Psoas muscle (tissue), 8 donors: ENCODE results near the gene CSPG4. TPM values are rescaled to one million over a fixed set of nuclear protein-coding genes. Genes with fewer than 3 reads are reported as not detected.
"Not testable (repeated sequence)": the region's sequence is repeated elsewhere in the genome, so short reads cannot be mapped to it uniquely, and the experiment has no call there.

ENCODE experiments used
- ATAC-seq, 4 donors: fragments of 200-7000 bp; cut with Tn5 transposase; one replicate each; pipeline ENCODE4 v1.9.1; 2020; ENCODE audit warnings: moderate library complexity in 3 of 4, mild to moderate bottlenecking in 2 of 4
- DNase-seq, 2 donors: peaks; one replicate each; pipeline ENCODE4 v3.0.0-alpha.2; 2020
- H3K27ac ChIP-seq: fragments of 200-600 bp; one replicate; pipeline ENCODE4 v1.8.0; 2022
- H3K27me3 ChIP-seq, 3 donors: fragments of 200-600 bp in 1 of 3; one replicate each; pipeline versions ENCODE4 v1.6.1 to v1.8.0; 2013 to 2022; ENCODE audit warnings: low read length in 2 of 3, mild to moderate bottlenecking in 2 of 3, moderate library complexity in 1 of 3; ENCODE audit not compliant: insufficient read depth in 3 of 3
- H3K36me3 ChIP-seq, 2 donors: fragments of 200-600 bp in 1 of 2; one replicate each; pipeline versions ENCODE4 v1.6.1 to v1.8.0; 2013 to 2022; ENCODE audit warnings: low read depth in 1 of 2, mild to moderate bottlenecking in 1 of 2, moderate library complexity in 1 of 2; ENCODE audit not compliant: insufficient read depth in 1 of 2
- H3K4me1 ChIP-seq: fragments of 200-600 bp; one replicate; pipeline ENCODE4 v1.8.0; 2022
- H3K4me3 ChIP-seq: fragments of 200-600 bp; one replicate; pipeline ENCODE4 v1.8.0; 2022; ENCODE audit warnings: mild to moderate bottlenecking
- H3K9me3 ChIP-seq: fragments of 200-600 bp; one replicate; pipeline ENCODE4 v1.8.0; 2022
- CTCF ChIP-seq: fragments of 200-600 bp; IDR thresholded peaks from one replicate; pipeline ENCODE4 v1.8.0; 2022; ENCODE audit warnings: antibody characterized with exemption
- WGBS, 3 donors: extraction: QIAGEN DNeasy Blood & Tissue Kit; methylation state at CpG; one replicate each; pipeline versions ENCODE4 v1.1.6 to v1.1.7; 2013; 5-methylcytosine and 5-hydroxymethylcytosine counted together
- intact Hi-C, 2 donors: fragments of 100-400 bp; cut with DNase I; formaldehyde crosslinking; loops; one replicate each; pipeline versions ENCODE4 v1.11.0 to v1.14.2; 2022
- polyA plus RNA-seq, 3 donors: library from polyadenylated mRNA; stranded (reverse); fragments of 200-250 nt; gene quantifications; one replicate each; pipeline ENCODE4 v1.2.3, GENCODE V29; 2013
- total RNA-seq, 4 donors: library from RNA; stranded (reverse); fragmentation: NEBNext Ultra II Directional in 2 of 4; extraction: Animal tissue kit (Norgen Biotek cat#: 25700) in 2 of 4; gene quantifications; one replicate each; pipeline versions ENCODE4 v1.2.1 to v1.2.4, GENCODE V29; 2021 to 2023
- donor health status: healthy with polysubstance abuse.
- donor health status: DM: no; HTN: no; CAD: no; lungs with moderate emphysema.
- donor health status: Bipolar disorder and iron deficiency.
- donor health status: healthy.
- donor health status: DM: yes; HTN: yes; CAD: no.
- donor health status: DM: no; HTN: no; CAD: no.
- donor health status: DM: no; HTN: no; CAD: no.
- donor health status: DM: yes; HTN: yes; CAD: no.

The CSPG4 gene
- total and polyA plus RNA-seq, 7 donors: 8.1 to 49.5 (median 15.9) TPM

DNA sequence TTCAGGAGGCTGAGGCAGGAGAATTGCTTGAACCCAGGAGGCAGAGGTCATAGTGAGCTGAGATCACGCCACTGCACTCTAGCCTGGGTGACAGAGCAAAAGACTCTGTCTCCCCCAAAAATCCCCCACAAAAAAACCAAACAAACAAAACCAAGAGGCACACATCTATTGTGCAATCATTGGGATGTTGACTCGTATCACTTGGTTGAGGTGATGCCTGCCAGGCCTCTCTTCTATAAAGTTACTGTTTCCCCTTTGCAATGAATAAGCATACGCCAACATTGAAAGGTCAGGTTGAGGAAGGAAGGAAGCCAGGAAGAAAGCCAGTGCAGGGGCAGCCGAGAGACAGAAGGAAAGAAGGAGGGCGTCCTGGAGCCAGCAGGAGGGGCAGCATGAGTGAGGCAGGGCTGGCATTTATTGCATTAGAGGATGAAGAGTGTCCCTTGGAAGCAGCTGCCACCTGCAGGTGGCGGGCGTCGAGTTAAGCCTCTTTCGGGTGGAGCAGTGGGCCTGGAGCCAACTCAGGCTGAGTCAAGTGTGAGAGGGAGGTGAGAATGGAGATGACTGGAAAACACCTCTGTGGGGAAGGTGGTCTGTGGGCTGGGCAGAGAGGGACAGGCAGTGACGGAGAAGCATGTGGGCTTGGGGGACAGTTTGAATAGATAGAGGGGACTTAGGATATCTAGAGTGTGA, 8.3 kb upstream of the CSPG4 start:
- peak; percentile 31 to 67 (median 62) for ATAC-seq
- H3K27me3 ChIP-seq: no peaks in the 10 kb centered on the region
- no peaks in the 10 kb centered on the region for H3K36me3 ChIP-seq
- H3K27ac ChIP-seq: no peak overlapping the region
- intact Hi-C loops: loop anchor here in 1 of 2 donors (5.0 kb wide), 1 partner anchor 34 kb away; no protein-coding TSS in a partner anchor
- WGBS, 3 donors: 40 to 44% (median 44%) methylated on average over 10 of the region's 10 CpGs
- H3K4me3 ChIP-seq: no peak overlapping the region
- H3K4me1 ChIP-seq: peaks cover 5% of the 10 kb centered on the region
- H3K9me3 ChIP-seq: no peaks in the 10 kb centered on the region
- peak; percentile 62 to 86 for DNase-seq
- TF ChIP-seq CTCF: peak; percentile 36

DNA sequence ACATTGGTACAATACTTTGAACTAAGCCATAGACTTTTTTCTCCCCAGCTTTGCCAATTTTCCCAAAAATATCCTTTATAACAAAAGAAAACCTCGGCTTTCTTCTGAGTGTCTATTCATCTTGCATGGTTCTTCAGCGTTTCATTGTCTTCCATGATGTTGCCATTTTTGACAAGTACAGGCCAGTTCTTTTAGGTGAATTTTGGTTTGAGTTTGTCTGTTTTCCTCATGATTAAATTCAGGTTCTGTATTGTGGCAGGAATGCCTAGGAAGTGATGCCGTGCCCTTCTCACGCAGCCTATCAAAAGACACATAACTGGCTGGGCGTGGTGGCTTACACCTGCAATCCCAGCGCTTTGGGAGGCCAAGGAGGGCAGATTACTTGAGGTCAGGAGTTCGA, 7.6 kb upstream of the CSPG4 start:
- Histone ChIP-seq H3K27ac (no peak overlapping the region), H3K4me3 (no peak overlapping the region), H3K27me3 (no peaks in the 10 kb centered on the region), H3K36me3 (no peaks in the 10 kb centered on the region), H3K9me3 (no peaks in the 10 kb centered on the region), H3K4me1 (peaks cover 5% of the 10 kb centered on the region)
- no peak for TF ChIP-seq CTCF
- WGBS, 3 donors: 92 to 94% (median 93%) methylated on average over 7 of the region's 7 CpGs
- DNase-seq (peak in 1 of 2 donors; percentile 15), ATAC-seq (no peak)
- intact Hi-C loops: loop anchor here in 1 of 2 donors (5.0 kb wide), 1 partner anchor 33 kb away; no protein-coding TSS in a partner anchor

GRCh38 chr15:75718328-75718727, 5.7 kb upstream of the CSPG4 start:
- ATAC-seq (peak in 2 of 4 donors; percentile 16 to 35), DNase-seq (no peak)
- peaks cover 8% of the 10 kb centered on the region for H3K4me1 ChIP-seq
- H3K36me3 ChIP-seq: no peaks in the 10 kb centered on the region
- H3K27ac ChIP-seq: no peak overlapping the region
- no peaks in the 10 kb centered on the region for H3K9me3 ChIP-seq
- H3K4me3 ChIP-seq: no peak overlapping the region
- intact Hi-C loops: no loop called here
- no peak for TF ChIP-seq CTCF
- H3K27me3 ChIP-seq: no peaks in the 10 kb centered on the region
- 41 to 49% (median 43%) methylated on average over 3 of the region's 3 CpGs for WGBS, 3 donors

- DNase-seq, intact Hi-C loops, H3K27me3 ChIP-seq, H3K9me3 ChIP-seq, H3K36me3 ChIP-seq, H3K4me3 ChIP-seq: not testable (repeated sequence)
- WGBS, 3 donors: 34 to 49% (median 48%) methylated on average over 5 to 6 of the region's 6 CpGs
- Histone ChIP-seq H3K4me1 (peaks cover 13% of the 10 kb centered on the region), H3K27ac (peak overlapping the region; percentile 30)
- peak in 1 of 4 donors; percentile 2 for ATAC-seq
These were observed 4.4 kb upstream of the CSPG4 start for GRCh38 chr15:75717001-75717400.

GRCh38 chr15:75716249-75716950, 3.8 kb upstream of the CSPG4 start:
- H3K27me3 ChIP-seq, H3K9me3 ChIP-seq, intact Hi-C loops, H3K4me3 ChIP-seq, DNase-seq, H3K36me3 ChIP-seq: not testable (repeated sequence)
- peak overlapping the region; percentile 30 for H3K27ac ChIP-seq
- peak; percentile 22 to 77 (median 42) for ATAC-seq
- peaks cover 13% of the 10 kb centered on the region for H3K4me1 ChIP-seq
- WGBS, 3 donors: 31 to 49% (median 38%) methylated on average over 3 to 4 of the region's 10 CpGs

DNA sequence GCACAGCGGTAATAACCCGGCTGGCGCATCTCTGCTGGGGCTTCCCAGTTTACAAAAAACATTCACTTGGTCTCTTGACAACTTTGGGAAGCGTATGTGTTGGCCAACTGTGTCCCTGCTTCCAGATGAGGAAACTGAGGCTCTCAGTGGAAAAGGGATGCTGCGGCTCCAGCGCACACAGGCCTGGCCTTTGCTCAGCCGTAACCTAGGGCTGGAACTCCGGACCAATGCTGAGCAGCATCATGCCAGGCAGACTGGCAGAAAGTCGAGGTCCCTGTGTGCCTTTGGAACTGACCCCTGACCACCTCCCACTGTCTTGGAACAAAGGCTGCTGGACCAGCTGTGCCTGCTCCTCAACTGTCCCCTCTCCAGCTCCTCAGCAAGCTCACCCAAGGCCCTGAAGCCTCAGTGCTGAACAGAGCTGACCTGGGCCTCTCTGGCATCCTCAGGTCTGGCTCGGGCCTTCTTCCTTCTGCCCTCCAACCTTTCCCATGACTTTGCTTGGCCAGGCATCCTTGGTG, 2.7 kb upstream of the CSPG4 start:
- H3K27me3 ChIP-seq, H3K36me3 ChIP-seq, H3K27ac ChIP-seq, intact Hi-C loops, H3K4me3 ChIP-seq, DNase-seq, H3K9me3 ChIP-seq: not testable (repeated sequence)
- peak in 1 of 4 donors; percentile 22 for ATAC-seq
- H3K4me1 ChIP-seq: peaks cover 13% of the 10 kb centered on the region
- WGBS, 3 donors: 64 to 66% (median 65%) methylated on average over 9 to 10 of the region's 10 CpGs
